Naive thymus-derived CD4-positive, alpha-beta T cell (primary cell): ENCODE results near the gene VAV2. TPM values are rescaled to one million over a fixed set of nuclear protein-coding genes. Genes with fewer than 3 reads are reported as not detected.
A peak's percentile ranks its signal among the peaks of the same experiment; 100 is the strongest.
"Not testable (repeated sequence)": the region's sequence is repeated elsewhere in the genome, so short reads cannot be mapped to it uniquely, and the experiment has no call there.

Experiments
- ATAC-seq: fragments of 150-1000 bp; cut with Tn5 transposase; 2 replicates; pipeline ENCODE4 v1.10.0; 2021; ENCODE audit warnings: mild to moderate bottlenecking, moderate library complexity
- CTCF ChIA-PET: fragments of 350-600 bp; sonication (Branson Sonifier 250); formaldehyde crosslinking; loops from one replicate; lab custom pipeline; 2021; ENCODE audit warnings: antibody characterized with exemption; lab: Charles Lee
- POLR2A ChIA-PET: fragments of 350-600 bp; sonication (Branson Sonifier 250); formaldehyde crosslinking; loops from one replicate; lab custom pipeline; 2021; ENCODE audit warnings: antibody characterized with exemption, inconsistent platforms; lab: Charles Lee
- DNase-seq, 9 donors: peaks; one replicate each; pipeline versions ENCODE4 v3.0.0 to v3.0.0-alpha.2; 2020 to 2022; ENCODE audit warnings: mixed read lengths in 1 of 9
- H3K27ac ChIP-seq: one replicate; pipeline ENCODE4 v1.7.0; 2013; ENCODE audit warnings: mild to moderate bottlenecking, low read depth, low read length, moderate library complexity
- H3K27me3 ChIP-seq, 2 donors: one replicate each; pipeline ENCODE4 v1.7.0; 2013; ENCODE audit warnings: low read length in 2 of 2, mild to moderate bottlenecking in 2 of 2, moderate library complexity in 2 of 2; ENCODE audit not compliant: control insufficient read depth in 2 of 2, insufficient read depth in 2 of 2
- H3K36me3 ChIP-seq, 3 experiments: 1 replicate in 2 of 3; 2 replicates in 1 of 3; pipeline ENCODE4 v1.7.0; 2013; ENCODE audit warnings: low read length in 3 of 3, mild to moderate bottlenecking in 3 of 3, moderate library complexity in 1 of 3; ENCODE audit not compliant: insufficient read depth in 3 of 3, control insufficient read depth in 2 of 3
- H3K4me1 ChIP-seq, 2 donors: one replicate each; pipeline ENCODE4 v1.7.0; 2013; ENCODE audit warnings: low read length in 2 of 2, mild to moderate bottlenecking in 2 of 2, moderate library complexity in 1 of 2; ENCODE audit not compliant: control insufficient read depth in 2 of 2, insufficient read depth in 2 of 2
- H3K4me3 ChIP-seq: 2 replicates; pipeline ENCODE4 v1.7.0; 2013; ENCODE audit warnings: mild to moderate bottlenecking, low read length
- H3K9me3 ChIP-seq, 3 experiments: 1 replicate in 2 of 3; 2 replicates in 1 of 3; pipeline ENCODE4 v1.7.0; 2013; ENCODE audit warnings: low read length in 3 of 3; ENCODE audit not compliant: control insufficient read depth in 2 of 3
- H3K27ac Mint-ChIP-seq, 9 donors: one replicate each; pipeline ENCODE4 v1.8.0; 2020 to 2022; ENCODE audit warnings: mixed read lengths in 9 of 9, mild to moderate bottlenecking in 8 of 9, moderate library complexity in 5 of 9, inconsistent platforms in 2 of 9
- H3K27me3 Mint-ChIP-seq, 5 donors: one replicate each; pipeline ENCODE4 v1.8.0; 2021 to 2022; ENCODE audit warnings: mixed read lengths in 5 of 5, mild to moderate bottlenecking in 1 of 5
- H3K36me3 Mint-ChIP-seq, 5 donors: one replicate each; pipeline ENCODE4 v1.8.0; 2020 to 2022; ENCODE audit warnings: mixed read lengths in 5 of 5, mild to moderate bottlenecking in 3 of 5, inconsistent platforms in 1 of 5
- H3K4me1 Mint-ChIP-seq, 7 donors: one replicate each; pipeline ENCODE4 v1.8.0; 2020 to 2022; ENCODE audit warnings: mixed read lengths in 7 of 7, mild to moderate bottlenecking in 3 of 7, inconsistent platforms in 1 of 7
- H3K4me3 Mint-ChIP-seq, 10 donors: one replicate each; pipeline ENCODE4 v1.8.0; 2020 to 2022; ENCODE audit warnings: mild to moderate bottlenecking in 10 of 10, mixed read lengths in 10 of 10, moderate library complexity in 6 of 10, inconsistent platforms in 2 of 10
- H3K9me3 Mint-ChIP-seq, 11 donors: one replicate each; pipeline ENCODE4 v1.8.0; 2020 to 2022; ENCODE audit warnings: mixed read lengths in 11 of 11, mild to moderate bottlenecking in 4 of 11, inconsistent platforms in 1 of 11, moderate library complexity in 1 of 11
- intact Hi-C, 2 donors: fragments of 100-400 bp; cut with micrococcal nuclease; formaldehyde crosslinking; loops; one replicate each; pipeline ENCODE4 v1.15.1; 2023
- polyA plus RNA-seq, 2 donors: library from polyadenylated mRNA; unstranded; fragments of 300-500 nt; fragmentation: Illumina TruSeq; gene quantifications; one replicate each; pipeline ENCODE4 v1.2.3, GENCODE V29; 2021
- total RNA-seq, 6 experiments: library from RNA in 5 of 6; stranded (reverse) in 5 of 6; gene quantifications; 1 replicate in 5 of 6; 2 replicates in 1 of 6; pipeline ENCODE4 v1.2.3 and lab custom pipeline; 2021 to 2026

The VAV2 gene
- total and polyA plus RNA-seq, 7 experiments from 2014 or later = 0.18 to 14.4 (median 1.9) TPM

- peaks cover 24 to 54% (median 48%) of the 10 kb centered on the region in 5 donors for H3K27me3 Mint-ChIP-seq
Measured at GRCh38 chr9:133750982-133751649, 241.0 kb downstream of the VAV2 start.

GRCh38 chr9:133747309-133747708 lies 244.8 kb downstream of the VAV2 start:
- intact Hi-C loops = no loop called here
- Mint-ChIP-seq H3K4me1 (no peaks in the 10 kb centered on the region), H3K27me3 (peaks cover 23 to 28% (median 25%) of the 10 kb centered on the region in 5 donors), H3K27ac (no peak overlapping the region), H3K36me3 (peaks cover 0 to 5% (median 0%) of the 10 kb centered on the region in 5 donors), H3K4me3 (no peak overlapping the region), H3K9me3 (no peaks in the 10 kb centered on the region)
- Histone ChIP-seq H3K9me3 (no peaks in the 10 kb centered on the region), H3K4me3 (no peak overlapping the region), H3K27ac (no peak overlapping the region), H3K4me1 (no peaks in the 10 kb centered on the region), H3K36me3 (no peaks in the 10 kb centered on the region), H3K27me3 (no peaks in the 10 kb centered on the region)
- DNase-seq (no peak), ATAC-seq (no peak)
- ChIA-PET POLR2A (no interaction called here), CTCF (no interaction called here)

More at GRCh38 chr9:133750982-133751649, 241.0 kb downstream of the VAV2 start:
- peaks cover 0 to 4% (median 0%) of the 10 kb centered on the region in 11 donors for H3K9me3 Mint-ChIP-seq
- H3K27ac Mint-ChIP-seq = no peak overlapping the region
- ChIA-PET POLR2A (no interaction called here), CTCF (no interaction called here)
- Histone ChIP-seq H3K27me3 (no peaks in the 10 kb centered on the region), H3K36me3 (no peaks in the 10 kb centered on the region), H3K4me1 (no peaks in the 10 kb centered on the region), H3K27ac (no peak overlapping the region), H3K9me3 (no peaks in the 10 kb centered on the region), H3K4me3 (no peak overlapping the region)
- DNase-seq (no peak), ATAC-seq (no peak)
- peaks cover 0 to 9% (median 0%) of the 10 kb centered on the region in 5 donors for H3K36me3 Mint-ChIP-seq
- peaks cover 0 to 7% (median 4%) of the 10 kb centered on the region in 7 donors for H3K4me1 Mint-ChIP-seq
- H3K4me3 Mint-ChIP-seq = no peak overlapping the region
- intact Hi-C loops = no loop called here

- H3K27me3 ChIP-seq, intact Hi-C loops, H3K4me1 Mint-ChIP-seq, H3K36me3 Mint-ChIP-seq, H3K4me3 ChIP-seq, CTCF ChIA-PET, H3K36me3 ChIP-seq, H3K4me3 Mint-ChIP-seq, DNase-seq, ATAC-seq, H3K27ac ChIP-seq, POLR2A ChIA-PET, H3K9me3 ChIP-seq, H3K9me3 Mint-ChIP-seq, H3K4me1 ChIP-seq, H3K27ac Mint-ChIP-seq: not testable (repeated sequence)
- H3K27me3 Mint-ChIP-seq = peaks cover 9 to 20% (median 11%) of the 10 kb centered on the region in 5 donors
Measured at GRCh38 chr9:133744528-133744927, 247.6 kb downstream of the VAV2 start.

- CTCF ChIA-PET = interaction anchor here (0.7 to 1.6 kb wide), 4 partner anchors 39 to 252 kb away, joined by 3 to 6 read pairs (median 6); no protein-coding TSS in a partner anchor
- Histone ChIP-seq H3K27ac (no peak overlapping the region), H3K4me3 (no peak overlapping the region), H3K9me3 (no peaks in the 10 kb centered on the region), H3K4me1 (peaks cover 3 to 6% of the 10 kb centered on the region in 2 donors), H3K36me3 (no peaks in the 10 kb centered on the region), H3K27me3 (no peaks in the 10 kb centered on the region)
- Mint-ChIP-seq H3K27me3 (peaks cover 0 to 12% (median 0%) of the 10 kb centered on the region in 5 donors), H3K4me1 (peaks cover 0 to 7% (median 5%) of the 10 kb centered on the region in 7 donors), H3K4me3 (no peak overlapping the region), H3K9me3 (no peaks in the 10 kb centered on the region), H3K36me3 (no peaks in the 10 kb centered on the region), H3K27ac (no peak overlapping the region)
- intact Hi-C loops = no loop called here
- ATAC-seq (peak; percentile 87), DNase-seq (peak; percentile 50 to 78 (median 62))
- POLR2A ChIA-PET = no interaction called here
Measured at GRCh38 chr9:133742849-133743444, 249.2 kb downstream of the VAV2 start.

GRCh38 chr9:133742251-133742650 lies 249.9 kb downstream of the VAV2 start:
- no peaks in the 10 kb centered on the region for H3K9me3 ChIP-seq
- ChIA-PET POLR2A (no interaction called here), CTCF (interaction anchor here (0.7 to 1.6 kb wide), 5 partner anchors 40 to 253 kb away, joined by 3 to 6 read pairs (median 5); no protein-coding TSS in a partner anchor)
- no peak overlapping the region for H3K27ac ChIP-seq
- H3K27me3 ChIP-seq = no peaks in the 10 kb centered on the region
- no peak for DNase-seq
- ATAC-seq = no peak
- H3K4me1 Mint-ChIP-seq = peaks cover 2 to 7% (median 5%) of the 10 kb centered on the region in 7 donors
- H3K4me3 Mint-ChIP-seq = no peak overlapping the region
- intact Hi-C loops = no loop called here
- peaks cover 0 to 9% (median 0%) of the 10 kb centered on the region in 5 donors for H3K27me3 Mint-ChIP-seq
- no peak overlapping the region for H3K4me3 ChIP-seq
- H3K27ac Mint-ChIP-seq = no peak overlapping the region
- H3K9me3 Mint-ChIP-seq = no peaks in the 10 kb centered on the region
- H3K36me3 Mint-ChIP-seq = no peaks in the 10 kb centered on the region
- H3K36me3 ChIP-seq = no peaks in the 10 kb centered on the region
- H3K4me1 ChIP-seq = peaks cover 3 to 6% of the 10 kb centered on the region in 2 donors

GRCh38 chr9:133741716-133742115 lies 250.4 kb downstream of the VAV2 start:
- no peaks in the 10 kb centered on the region for H3K27me3 ChIP-seq
- peaks cover 3 to 6% of the 10 kb centered on the region in 2 donors for H3K4me1 ChIP-seq
- POLR2A ChIA-PET = no interaction called here
- DNase-seq (no peak), ATAC-seq (no peak)
- H3K9me3 ChIP-seq = no peaks in the 10 kb centered on the region
- Mint-ChIP-seq H3K27ac (no peak overlapping the region), H3K9me3 (no peaks in the 10 kb centered on the region), H3K27me3 (peaks cover 0 to 9% (median 0%) of the 10 kb centered on the region in 5 donors), H3K36me3 (no peaks in the 10 kb centered on the region), H3K4me1 (peaks cover 2 to 10% (median 5%) of the 10 kb centered on the region in 7 donors), H3K4me3 (no peak overlapping the region)
- intact Hi-C loops = no loop called here
- CTCF ChIA-PET = interaction anchor here (1.0 to 1.6 kb wide), 4 partner anchors 41 to 252 kb away, joined by 3 to 6 read pairs (median 6); no protein-coding TSS in a partner anchor
- H3K27ac ChIP-seq = no peak overlapping the region
- H3K36me3 ChIP-seq = no peaks in the 10 kb centered on the region
- no peak overlapping the region for H3K4me3 ChIP-seq
